OCI-LY1 (cell line): ENCODE data around the gene HMG20A.

Experiments
- H2AFZ ChIP-seq: fragments of 200-600 bp; sonication (generic), shearing (Covaris generic); 2 replicates; pipeline ENCODE4 v1.6.0; 2014; ENCODE audit warnings: antibody characterized with exemption, mild to moderate bottlenecking, low read length
- H3F3A ChIP-seq: fragments of 200-600 bp; sonication (generic), shearing (Covaris generic); 2 replicates; pipeline ENCODE4 v1.6.0; 2014; ENCODE audit warnings: mild to moderate bottlenecking, antibody characterized with exemption, low read length, moderate library complexity; ENCODE audit not compliant: insufficient read depth
- H3K27ac ChIP-seq: fragments of 200-600 bp; sonication (generic); 2 replicates; pipeline ENCODE4 v1.5.1; 2014; ENCODE audit warnings: low read length, mixed run types, mild to moderate bottlenecking, low read depth; ENCODE audit not compliant: poor library complexity, severe bottlenecking
- H3K27me3 ChIP-seq: fragments of 200-600 bp; sonication (generic); 2 replicates; pipeline ENCODE4 v1.6.0; 2014; ENCODE audit warnings: antibody characterized with exemption, mild to moderate bottlenecking, low read length, moderate library complexity; ENCODE audit not compliant: insufficient read depth
- H3K36me3 ChIP-seq: fragments of 200-600 bp; sonication (generic); 2 replicates; pipeline ENCODE4 v1.6.1; 2014; ENCODE audit warnings: mild to moderate bottlenecking, antibody characterized with exemption, low read length, moderate library complexity, mixed read lengths; ENCODE audit not compliant: insufficient read depth
- H3K4me1 ChIP-seq: fragments of 200-600 bp; sonication (generic); 2 replicates; pipeline ENCODE4 v1.5.1; 2014; ENCODE audit warnings: mild to moderate bottlenecking, low read length, moderate library complexity; ENCODE audit not compliant: insufficient read depth, severe bottlenecking
- H3K4me2 ChIP-seq: fragments of 200-600 bp; sonication (generic), shearing (Covaris generic); 2 replicates; pipeline ENCODE4 v1.6.1; 2014; ENCODE audit warnings: low read length
- H3K4me3 ChIP-seq: fragments of 200-600 bp; sonication (generic); 2 replicates; pipeline ENCODE4 v1.5.1; 2014; ENCODE audit warnings: low read length, low read depth, mild to moderate bottlenecking, mixed read lengths; ENCODE audit not compliant: poor library complexity, severe bottlenecking
- H3K79me2 ChIP-seq: fragments of 200-600 bp; shearing (Covaris generic); 2 replicates; pipeline ENCODE4 v1.6.1; 2016; ENCODE audit warnings: mixed run types, low read length, mixed read lengths; ENCODE audit not compliant: insufficient read depth
- H3K9ac ChIP-seq: fragments of 200-600 bp; sonication (generic), shearing (Covaris generic); 2 replicates; pipeline ENCODE4 v1.6.1; 2014; ENCODE audit warnings: mild to moderate bottlenecking, low read length, mixed read lengths
- H3K9me2 ChIP-seq: fragments of 200-600 bp; sonication (generic), shearing (Covaris generic); 2 replicates; pipeline ENCODE4 v1.6.1; 2014; ENCODE audit warnings: low read depth, mild to moderate bottlenecking, low read length, mixed read lengths
- H3K9me3 ChIP-seq: fragments of 200-600 bp; shearing (Covaris generic); 2 replicates; pipeline ENCODE4 v1.6.1; 2014; ENCODE audit warnings: low read length, mixed read lengths
- H4K20me1 ChIP-seq: fragments of 200-600 bp; sonication (generic), shearing (Covaris generic); 2 replicates; pipeline ENCODE4 v1.6.0; 2016; ENCODE audit warnings: mild to moderate bottlenecking, low read length; ENCODE audit not compliant: insufficient read depth
- EZH2 ChIP-seq: fragments of 200-600 bp; sonication (generic), shearing (Covaris generic); IDR thresholded peaks from 2 replicates; pipeline ENCODE4 v1.8.0; 2017; ENCODE audit warnings: borderline replicate concordance, mixed run types, mild to moderate bottlenecking, antibody characterized with exemption, low read length, moderate library complexity, mixed read lengths
- TF ChIP-seq, protein P1 (sequence below): fragments of 200-600 bp; sonication (generic), shearing (Covaris generic); IDR thresholded peaks from 2 replicates; pipeline ENCODE4 v1.5.1; 2017; ENCODE audit warnings: mild to moderate bottlenecking, antibody characterized with exemption, low read length, moderate library complexity, mixed read lengths

HMG20A gene

DNA sequence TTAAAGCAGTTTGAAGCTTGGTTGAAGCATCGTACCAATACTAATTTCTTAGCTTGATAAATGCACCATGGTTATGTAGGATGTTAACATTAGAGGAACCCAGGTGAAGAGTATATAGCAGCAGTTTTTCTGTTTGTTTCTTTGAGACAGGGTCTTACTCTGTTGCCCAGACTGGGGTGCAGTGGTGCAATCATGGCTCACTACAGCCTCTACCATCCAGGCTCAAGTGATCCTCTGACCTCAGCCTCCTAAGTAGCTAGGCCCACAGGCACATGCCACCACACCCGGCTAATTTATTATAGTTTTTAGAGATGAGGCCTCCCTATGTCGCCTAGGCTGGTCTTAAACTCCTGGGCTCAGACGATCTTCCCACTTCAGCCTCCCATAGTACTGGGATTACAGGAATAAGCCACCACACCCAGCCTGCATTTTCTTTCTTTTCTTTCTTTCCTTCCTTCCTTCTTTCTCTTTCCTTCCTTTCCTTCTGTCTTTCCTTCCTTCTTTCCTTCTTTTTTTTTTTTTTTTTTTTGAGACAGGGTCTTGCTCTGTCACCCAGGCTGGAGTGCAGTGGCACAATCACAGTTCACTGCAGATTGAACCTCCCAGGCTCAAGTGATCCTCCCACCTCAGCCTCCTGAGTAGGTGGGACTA, 6.9 kb upstream of the HMG20A start:
- TF ChIP-seq, protein P1, sequence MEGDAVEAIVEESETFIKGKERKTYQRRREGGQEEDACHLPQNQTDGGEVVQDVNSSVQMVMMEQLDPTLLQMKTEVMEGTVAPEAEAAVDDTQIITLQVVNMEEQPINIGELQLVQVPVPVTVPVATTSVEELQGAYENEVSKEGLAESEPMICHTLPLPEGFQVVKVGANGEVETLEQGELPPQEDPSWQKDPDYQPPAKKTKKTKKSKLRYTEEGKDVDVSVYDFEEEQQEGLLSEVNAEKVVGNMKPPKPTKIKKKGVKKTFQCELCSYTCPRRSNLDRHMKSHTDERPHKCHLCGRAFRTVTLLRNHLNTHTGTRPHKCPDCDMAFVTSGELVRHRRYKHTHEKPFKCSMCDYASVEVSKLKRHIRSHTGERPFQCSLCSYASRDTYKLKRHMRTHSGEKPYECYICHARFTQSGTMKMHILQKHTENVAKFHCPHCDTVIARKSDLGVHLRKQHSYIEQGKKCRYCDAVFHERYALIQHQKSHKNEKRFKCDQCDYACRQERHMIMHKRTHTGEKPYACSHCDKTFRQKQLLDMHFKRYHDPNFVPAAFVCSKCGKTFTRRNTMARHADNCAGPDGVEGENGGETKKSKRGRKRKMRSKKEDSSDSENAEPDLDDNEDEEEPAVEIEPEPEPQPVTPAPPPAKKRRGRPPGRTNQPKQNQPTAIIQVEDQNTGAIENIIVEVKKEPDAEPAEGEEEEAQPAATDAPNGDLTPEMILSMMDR = no peak
- no peak for TF ChIP-seq EZH2
- Histone ChIP-seq H3K79me2 (no peaks in the 10 kb centered on the region), H3K9ac (no peak overlapping the region), H3K4me2 (no peak overlapping the region), H3K9me2 (no peaks in the 10 kb centered on the region), H3K27ac (no peak overlapping the region), H4K20me1 (peaks cover 3% of the 10 kb centered on the region; the same call in 1 of the 2 replicates), H3F3A (no peaks in the 10 kb centered on the region; the same call in 1 of the 2 replicates), H2AFZ (no peak overlapping the region), H3K27me3 (no peaks in the 10 kb centered on the region), H3K9me3 (no peaks in the 10 kb centered on the region), H3K4me3 (no peak overlapping the region), H3K36me3 (no peaks in the 10 kb centered on the region), H3K4me1 (peaks cover 2% of the 10 kb centered on the region)

DNA sequence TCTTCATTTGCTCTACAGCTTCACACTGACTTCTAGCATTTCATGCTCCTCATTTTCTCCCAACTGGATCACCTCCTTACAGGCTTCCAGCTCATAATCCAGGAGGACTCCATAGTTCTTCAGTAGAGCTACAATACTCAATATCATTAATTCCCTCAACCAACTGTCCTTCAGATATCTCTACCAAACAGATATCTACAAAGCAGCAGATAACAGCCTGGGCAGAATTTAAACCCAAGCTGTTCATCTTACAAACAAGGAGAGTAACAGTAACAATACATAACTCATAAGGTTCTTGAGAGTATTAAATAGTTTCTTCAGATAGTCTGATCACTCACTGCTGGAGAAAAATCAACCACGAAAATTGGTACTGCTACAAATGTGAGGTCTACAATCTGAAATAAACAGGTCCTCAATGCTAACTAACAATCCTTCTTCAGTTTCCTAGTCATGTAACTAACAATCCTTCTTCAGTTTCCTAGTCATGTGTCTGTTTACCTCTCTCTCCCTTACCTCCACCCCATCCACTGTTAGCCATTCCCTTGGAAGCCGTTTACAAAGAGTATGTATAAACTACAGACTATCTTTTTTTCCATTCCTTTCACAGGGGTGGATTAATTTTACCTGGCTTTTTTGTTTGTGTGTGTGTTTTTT, 5.8 kb upstream of the HMG20A start:
- Histone ChIP-seq H3K79me2 (no peaks in the 10 kb centered on the region), H3K4me2 (no peak overlapping the region), H3K9ac (no peak overlapping the region), H3K27ac (no peak overlapping the region), H4K20me1 (peaks cover 3% of the 10 kb centered on the region; the same call in 1 of the 2 replicates), H3K9me2 (no peaks in the 10 kb centered on the region), H3K27me3 (no peaks in the 10 kb centered on the region), H3K36me3 (no peaks in the 10 kb centered on the region), H3K4me3 (no peak overlapping the region), H3K4me1 (peaks cover 5% of the 10 kb centered on the region), H3K9me3 (no peaks in the 10 kb centered on the region), H3F3A (no peaks in the 10 kb centered on the region; the same call in 1 of the 2 replicates), H2AFZ (no peak overlapping the region)
- TF ChIP-seq, protein P1 = no peak
- TF ChIP-seq EZH2 = no peak

DNA sequence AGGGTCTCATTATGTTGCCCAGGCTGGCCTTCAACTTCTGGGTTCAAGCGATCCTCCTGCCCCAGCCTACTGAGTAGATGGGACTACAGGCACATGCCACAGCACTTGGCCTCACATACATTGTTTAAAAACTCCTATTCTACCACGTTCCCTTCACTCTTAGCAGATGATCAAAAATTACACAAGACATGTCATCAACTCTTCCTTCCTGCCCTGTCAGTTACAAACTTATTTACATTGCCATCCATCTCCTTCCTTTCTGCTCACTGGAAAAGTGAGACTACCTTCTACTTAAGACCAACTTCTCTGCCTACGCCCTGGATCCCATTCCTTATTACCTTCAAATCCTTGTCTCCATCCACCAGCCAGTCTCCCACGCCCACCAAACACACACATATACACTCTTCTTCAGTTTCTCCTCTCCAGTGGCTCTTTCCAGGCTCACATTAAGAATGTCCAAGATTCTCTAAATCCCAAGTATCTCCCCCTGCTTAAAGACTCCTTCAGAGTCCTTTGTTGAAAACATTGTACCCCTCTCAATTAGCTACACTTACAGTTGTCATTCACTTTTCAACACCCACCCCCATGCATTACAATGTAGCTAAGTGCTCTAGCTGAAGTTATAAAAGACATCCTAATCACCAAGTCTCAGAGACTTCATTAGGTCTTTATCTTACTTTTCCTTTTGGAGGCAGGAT, 5.1 kb upstream of the HMG20A start:
- H3K27me3 ChIP-seq = no peaks in the 10 kb centered on the region
- no peaks in the 10 kb centered on the region for H3K79me2 ChIP-seq
- TF ChIP-seq, protein P1 = no peak
- no peak for TF ChIP-seq EZH2
- no peaks in the 10 kb centered on the region; the same call in 1 of the 2 replicates for H3F3A ChIP-seq
- no peak overlapping the region for H3K4me2 ChIP-seq
- H3K27ac ChIP-seq = no peak overlapping the region
- H3K9me3 ChIP-seq = no peaks in the 10 kb centered on the region
- H3K4me1 ChIP-seq = peaks cover 5% of the 10 kb centered on the region
- H3K4me3 ChIP-seq = no peak overlapping the region
- no peaks in the 10 kb centered on the region for H3K9me2 ChIP-seq
- H3K9ac ChIP-seq = no peak overlapping the region
- H4K20me1 ChIP-seq = peaks cover 3% of the 10 kb centered on the region; the same call in 1 of the 2 replicates
- H2AFZ ChIP-seq = no peak overlapping the region
- H3K36me3 ChIP-seq = no peaks in the 10 kb centered on the region
